SK-N-MC (cell line): ENCODE data around the gene SMARCA4.

Source experiments
- EZH2 ChIP-seq: fragments of 200-600 bp; sonication (generic); IDR thresholded peaks from one replicate; pipeline ENCODE4 v1.6.1; 2017; ENCODE audit warnings: antibody characterized with exemption
- FOXP2 ChIP-seq: optimal IDR thresholded peaks from 2 replicates; pipeline ENCODE3; 2011; ENCODE audit warnings: mild to moderate bottlenecking, moderate library complexity; ENCODE audit not compliant: insufficient read depth; ENCODE audit errors: extremely low read length, control extremely low read depth
- POLR2AphosphoS5 ChIP-seq: IDR thresholded peaks from 2 replicates; pipeline ENCODE4 v1.6.1; 2012; ENCODE audit warnings: mild to moderate bottlenecking, low read depth, low read length, borderline replicate concordance

DNA sequence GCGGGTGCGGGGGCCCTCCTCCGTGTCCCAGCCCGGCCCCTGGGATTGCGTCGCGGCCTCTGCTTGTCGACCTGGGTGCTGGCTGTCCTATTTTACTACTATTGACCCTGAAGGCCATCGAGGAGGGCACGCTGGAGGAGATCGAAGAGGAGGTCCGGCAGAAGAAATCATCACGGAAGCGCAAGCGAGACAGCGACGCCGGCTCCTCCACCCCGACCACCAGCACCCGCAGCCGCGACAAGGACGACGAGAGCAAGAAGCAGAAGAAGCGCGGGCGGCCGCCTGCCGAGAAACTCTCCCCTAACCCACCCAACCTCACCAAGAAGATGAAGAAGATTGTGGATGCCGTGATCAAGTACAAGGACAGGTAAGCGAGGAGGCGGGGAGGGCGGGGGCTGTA is 80.4 kb downstream of the SMARCA4 start:
- no peak for TF ChIP-seq POLR2AphosphoS5
- no peak for TF ChIP-seq EZH2
- TF ChIP-seq FOXP2: no peak
